IMR-90 (cell line): Measurements from ENCODE around the gene SMYD2. TPM values are rescaled to one million over a fixed set of nuclear protein-coding genes. Genes with fewer than 3 reads are reported as not detected.

Experiments
- ATAC-seq: fragments of 200-7000 bp; cut with Tn5 transposase; 2 replicates; pipeline ENCODE4 v1.9.1; 2020; ENCODE audit warnings: low read depth, mild to moderate bottlenecking, moderate library complexity
- BruUV-seq: library from RNA; stranded (reverse); fragments of 400-500 nt; replicated peaks from 2 replicates; lab custom pipeline; 2021; lab: Mats Ljungman, UMichigan
- CTCF ChIA-PET: fragments of 300-600 bp; formaldehyde crosslinking; extraction: SDS; loops from one replicate; lab custom pipeline; 2021; ENCODE audit warnings: antibody characterized with exemption; lab: Yijun Ruan, JAX
- POLR2A ChIA-PET: fragments of 300-600 bp; sonication (Branson Sonifier 250); formaldehyde crosslinking; loops from one replicate; lab custom pipeline; 2022; ENCODE audit warnings: antibody characterized with exemption; ENCODE audit not compliant: unreplicated experiment; lab: Charles Lee
- DNase-seq: peaks from one replicate; pipeline ENCODE4 v3.0.0; 2013
- H2AFZ ChIP-seq: replicated peaks from 2 replicates; pipeline ENCODE3; 2013; ENCODE audit warnings: low read length, mild to moderate bottlenecking; ENCODE audit not compliant: poor library complexity
- H2AK5ac ChIP-seq: 2 replicates; pipeline ENCODE4 v1.6.1; 2013; ENCODE audit warnings: low read depth, low read length, inconsistent platforms
- H2AK9ac ChIP-seq: replicated peaks from 2 replicates; pipeline ENCODE3; 2013; ENCODE audit warnings: mild to moderate bottlenecking, low read depth, low read length, moderate library complexity; ENCODE audit not compliant: poor library complexity
- H2BK120ac ChIP-seq: 2 replicates; pipeline ENCODE4 v1.6.1; 2013; ENCODE audit warnings: low read depth, low read length, inconsistent platforms
- H2BK15ac ChIP-seq: 3 replicates; pipeline ENCODE4 v1.6.1; 2013; ENCODE audit warnings: low read depth, low read length, inconsistent platforms
- H2BK20ac ChIP-seq: 2 replicates; pipeline ENCODE4 v1.6.1; 2013; ENCODE audit warnings: low read depth, mild to moderate bottlenecking, inconsistent platforms, low read length, moderate library complexity
- H2BK5ac ChIP-seq: 2 replicates; pipeline ENCODE4 v1.6.1; 2013; ENCODE audit warnings: mild to moderate bottlenecking, low read depth, low read length, inconsistent platforms; ENCODE audit not compliant: poor library complexity, severe bottlenecking
- H3K14ac ChIP-seq: replicated peaks from 2 replicates; pipeline ENCODE4 v1.6.1; 2013; ENCODE audit warnings: low read depth, low read length, inconsistent platforms
- H3K18ac ChIP-seq: 2 replicates; pipeline ENCODE4 v1.6.1; 2013; ENCODE audit warnings: low read depth, low read length, control low read depth
- H3K23ac ChIP-seq: 2 replicates; pipeline ENCODE4 v1.6.1; 2013; ENCODE audit warnings: low read depth, low read length, inconsistent platforms
- H3K27ac ChIP-seq: 2 replicates; pipeline ENCODE4 v1.5.1; 2013; ENCODE audit warnings: mild to moderate bottlenecking, control low read depth, low read length; ENCODE audit not compliant: insufficient read depth
- H3K27me3 ChIP-seq: 2 replicates; pipeline ENCODE4 v1.6.1; 2013; ENCODE audit warnings: low read length; ENCODE audit not compliant: control insufficient read depth, insufficient read depth
- H3K36me3 ChIP-seq: 2 replicates; pipeline ENCODE4 v1.6.1; 2013; ENCODE audit warnings: low read length, mixed read lengths; ENCODE audit not compliant: control insufficient read depth, insufficient read depth
- H3K4ac ChIP-seq: 2 replicates; pipeline ENCODE4 v1.6.1; 2013; ENCODE audit warnings: low read depth, low read length, inconsistent platforms
- H3K4me1 ChIP-seq: 2 replicates; pipeline ENCODE4 v1.6.1; 2013; ENCODE audit warnings: low read length, mixed read lengths; ENCODE audit not compliant: control insufficient read depth, insufficient read depth
- H3K4me2 ChIP-seq: 2 replicates; pipeline ENCODE4 v1.6.1; 2013; ENCODE audit warnings: low read depth, mild to moderate bottlenecking, control low read depth, low read length, moderate library complexity
- H3K4me3 ChIP-seq: 2 replicates; pipeline ENCODE4 v1.5.1; 2013; ENCODE audit warnings: low read depth, mild to moderate bottlenecking, control low read depth, low read length, moderate library complexity; ENCODE audit not compliant: insufficient read depth
- H3K56ac ChIP-seq: 2 replicates; pipeline ENCODE4 v1.6.1; 2013; ENCODE audit warnings: low read length, inconsistent platforms; ENCODE audit not compliant: insufficient read depth; ENCODE audit errors: extremely low read depth
- H3K79me1 ChIP-seq, 2 experiments: 2 replicates each; pipeline ENCODE4 v1.6.1; 2013; ENCODE audit warnings: low read length in 2 of 2, inconsistent platforms in 1 of 2, low read depth in 1 of 2
- H3K9ac ChIP-seq: 2 replicates; pipeline ENCODE4 v1.6.1; 2013; ENCODE audit warnings: low read depth, low read length, control low read depth
- H3K9me1 ChIP-seq: 2 replicates; pipeline ENCODE4 v1.6.1; 2013; ENCODE audit warnings: low read length, inconsistent platforms; ENCODE audit not compliant: insufficient read depth
- H3K9me3 ChIP-seq: 2 replicates; pipeline ENCODE4 v1.6.1; 2013; ENCODE audit warnings: low read length; ENCODE audit not compliant: control insufficient read depth, insufficient read depth
- H4K20me1 ChIP-seq: 2 replicates; pipeline ENCODE4 v1.6.1; 2013; ENCODE audit warnings: low read length, inconsistent platforms; ENCODE audit not compliant: insufficient read depth
- H4K5ac ChIP-seq: 2 replicates; pipeline ENCODE4 v1.6.1; 2013; ENCODE audit warnings: mild to moderate bottlenecking, low read depth, low read length, control low read depth
- H4K8ac ChIP-seq, 2 experiments: 2 replicates each; pipeline ENCODE4 v1.6.1; 2013; ENCODE audit warnings: low read depth in 2 of 2, low read length in 2 of 2, control low read depth in 1 of 2, inconsistent platforms in 1 of 2
- H4K91ac ChIP-seq: 2 replicates; pipeline ENCODE4 v1.6.1; 2013; ENCODE audit warnings: low read depth, low read length, inconsistent platforms; ENCODE audit not compliant: insufficient read depth
- BHLHE40 ChIP-seq: fragments of 150-350 bp; IDR thresholded peaks from 2 replicates; pipeline ENCODE4 v1.6.1; 2016; ENCODE audit warnings: mild to moderate bottlenecking, low read depth, low read length
- CEBPB ChIP-seq: IDR thresholded peaks from 2 replicates; pipeline ENCODE4 v1.6.1; 2012; ENCODE audit warnings: low read depth, low read length, improper control_type of control experiment
- CHD1 ChIP-seq: IDR thresholded peaks from 2 replicates; pipeline ENCODE4 v1.6.1; 2012; ENCODE audit warnings: low read depth, low read length, improper control_type of control experiment
- FOS ChIP-seq: fragments of 150-350 bp; IDR thresholded peaks from 2 replicates; pipeline ENCODE4 v1.6.1; 2016; ENCODE audit warnings: low read depth, low read length
- MAFK ChIP-seq: IDR thresholded peaks from 2 replicates; pipeline ENCODE4 v1.6.1; 2012; ENCODE audit warnings: low read depth, low read length, improper control_type of control experiment
- MAZ ChIP-seq: IDR thresholded peaks from 2 replicates; pipeline ENCODE4 v1.6.1; 2012; ENCODE audit warnings: low read depth, mild to moderate bottlenecking, low read length, improper control_type of control experiment, moderate library complexity, borderline replicate concordance
- MXI1 ChIP-seq: IDR thresholded peaks from 2 replicates; pipeline ENCODE4 v1.6.1; 2012; ENCODE audit warnings: low read depth, mild to moderate bottlenecking, low read length, moderate library complexity, borderline replicate concordance
- NFE2L2 ChIP-seq: fragments of 150-350 bp; IDR thresholded peaks from 2 replicates; pipeline ENCODE4 v1.6.1; 2016; ENCODE audit warnings: low read depth, mild to moderate bottlenecking, low read length
- POLR2A ChIP-seq: IDR thresholded peaks from 2 replicates; pipeline ENCODE4 v1.6.1; 2012; ENCODE audit warnings: mild to moderate bottlenecking, low read depth, low read length
- RAD21 ChIP-seq: IDR thresholded peaks from 2 replicates; pipeline ENCODE4 v1.6.1; 2012; ENCODE audit warnings: low read length, improper control_type of control experiment
- RCOR1 ChIP-seq: IDR thresholded peaks from 2 replicates; pipeline ENCODE4 v1.6.1; 2012; ENCODE audit warnings: mild to moderate bottlenecking, low read length, improper control_type of control experiment; ENCODE audit not compliant: insufficient replicate concordance
- RFX5 ChIP-seq: IDR thresholded peaks from 2 replicates; pipeline ENCODE4 v1.8.0; 2012; ENCODE audit warnings: low read depth, mild to moderate bottlenecking, low read length, moderate library complexity
- SMC3 ChIP-seq: fragments of 150-350 bp; IDR thresholded peaks from 2 replicates; pipeline ENCODE4 v1.6.1; 2016; ENCODE audit warnings: low read depth, mild to moderate bottlenecking, antibody characterized with exemption, low read length, moderate library complexity
- WGBS, 2 experiments: methylation state at CpG; one replicate each; pipeline versions ENCODE4 v1.1.5 to v1.1.7; 2013; ENCODE audit warnings: missing lambda C conversion rate in 2 of 2; ENCODE audit not compliant: insufficient read length in 1 of 2; ENCODE audit errors: extremely low coverage in 2 of 2; 5-methylcytosine and 5-hydroxymethylcytosine counted together
- dilution Hi-C: fragments of 300-500 bp; cut with HindIII; formaldehyde crosslinking; loops from one replicate; pipeline ENCODE4 v1.14.3; 2018; ENCODE audit warnings: low sequenced_read_pairs; ENCODE audit not compliant: unreplicated experiment
- in situ Hi-C: fragments of 300-500 bp; cut with MboI; formaldehyde crosslinking; loops from 3 replicates; pipeline ENCODE4 v1.14.3; 2019; ENCODE audit warnings: low sequenced_read_pairs, inconsistent platforms, mixed read lengths
- intact Hi-C: fragments of 100-400 bp; cut with micrococcal nuclease; formaldehyde crosslinking; loops from 2 replicates; pipeline ENCODE4 v1.10.0; 2022
- polyA plus RNA-seq, 3 experiments: library from polyadenylated mRNA; depleted of rRNA; stranded (reverse); fragments of >200 nt; gene quantifications; 2 replicates each; pipeline ENCODE4 v1.2.3, GENCODE V29; 2012; ENCODE audit warnings: low replicate concordance in 1 of 3
- total RNA-seq: library from RNA; depleted of rRNA; stranded (reverse); fragments of >200 nt; gene quantifications from 2 replicates; pipeline ENCODE4 v1.2.3, GENCODE V29; 2012
- TF ChIP-seq, protein P1 (sequence below): fragments of 150-350 bp; IDR thresholded peaks from 2 replicates; pipeline ENCODE4 v1.6.1; 2017; ENCODE audit warnings: mild to moderate bottlenecking, antibody characterized with exemption, low read length, low read depth
- TF ChIP-seq, protein P2 (sequence below): fragments of 150-350 bp; IDR thresholded peaks from 2 replicates; pipeline ENCODE4 v1.6.1; 2016; ENCODE audit warnings: low read depth, mild to moderate bottlenecking, low read length, moderate library complexity, borderline replicate concordance
- TF ChIP-seq, protein P3 (sequence below): conservative IDR thresholded peaks from 2 replicates; pipeline ENCODE4 v1.5.1; 2012; ENCODE audit warnings: mild to moderate bottlenecking, low read depth, low read length, improper control_type of control experiment

SMYD2 gene
- total and polyA plus RNA-seq, 2 of the 4 experiments (the other 2 are of a cell fraction) = 32.7 to 61.7 TPM

DNA sequence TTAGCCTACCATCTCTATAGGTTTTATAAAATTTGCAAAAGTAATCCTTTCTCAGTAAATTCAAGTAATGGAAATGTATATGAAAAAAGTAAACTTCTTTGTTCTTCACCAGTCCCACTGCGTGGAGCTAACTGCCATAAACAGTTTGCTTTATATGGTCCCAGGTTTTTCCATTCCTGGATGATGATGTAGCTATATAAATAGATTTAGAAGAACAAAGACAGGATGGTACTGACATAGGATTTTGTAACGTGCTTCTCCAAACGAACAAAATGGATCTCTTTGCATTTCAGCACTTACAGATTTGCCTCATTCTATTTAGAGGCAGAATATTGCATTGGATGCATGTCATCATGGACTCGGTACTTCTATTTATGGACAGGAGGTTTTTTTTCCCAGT lies 57.3 kb downstream of the SMYD2 start:
- Histone ChIP-seq H3K27ac (no peak overlapping the region), H4K91ac (no peak overlapping the region), H3K27me3 (no peaks in the 10 kb centered on the region), H3K18ac (no peak overlapping the region), H2BK15ac (no peak overlapping the region), H3K4ac (no peak overlapping the region), H3K9me1 (peaks cover 12% of the 10 kb centered on the region), H4K5ac (no peak overlapping the region), H2AFZ (no peak overlapping the region), H2BK20ac (no peak overlapping the region), H3K56ac (no peak overlapping the region), H2BK120ac (no peak overlapping the region), H2AK9ac (no peak overlapping the region), H3K4me3 (no peak overlapping the region), H3K4me1 (peaks cover 11% of the 10 kb centered on the region), H2BK5ac (no peak overlapping the region), H4K8ac (no peak overlapping the region; a peak in 1 of 4 replicates), H3K9ac (no peak overlapping the region), H3K79me1 (peaks cover 0 to 22% of the 10 kb centered on the region in 2 experiments; a peak in 2 of 4 replicates), H3K14ac (no peak overlapping the region), H2AK5ac (no peak overlapping the region), H3K23ac (no peak overlapping the region), H3K36me3 (peaks cover 10% of the 10 kb centered on the region), H3K4me2 (no peak overlapping the region), H3K9me3 (no peaks in the 10 kb centered on the region), H4K20me1 (no peaks in the 10 kb centered on the region)
- ATAC-seq (no peak), DNase-seq (peak; percentile 32)
- WGBS, 2 experiments = no CpG with 5 or more reads among the region's 4 CpGs
- in situ Hi-C loops = no loop called here
- no TSS peak for BruUV-seq
- intact Hi-C loops = loop anchor here (10.0 kb wide), 2 partner anchors 217 to 807 kb away; partner anchors contain the start of gene PTPN14
- CTCF ChIA-PET = no interaction called here
- TF ChIP-seq POLR2A (no peak), MAFK (no peak), RAD21 (no peak), NFE2L2 (no peak), FOS (no peak), MXI1 (no peak), CEBPB (no peak), MAZ (no peak), RFX5 (no peak), RCOR1 (no peak), SMC3 (no peak), BHLHE40 (no peak), CHD1 (no peak)
- TF ChIP-seq, protein P1, sequence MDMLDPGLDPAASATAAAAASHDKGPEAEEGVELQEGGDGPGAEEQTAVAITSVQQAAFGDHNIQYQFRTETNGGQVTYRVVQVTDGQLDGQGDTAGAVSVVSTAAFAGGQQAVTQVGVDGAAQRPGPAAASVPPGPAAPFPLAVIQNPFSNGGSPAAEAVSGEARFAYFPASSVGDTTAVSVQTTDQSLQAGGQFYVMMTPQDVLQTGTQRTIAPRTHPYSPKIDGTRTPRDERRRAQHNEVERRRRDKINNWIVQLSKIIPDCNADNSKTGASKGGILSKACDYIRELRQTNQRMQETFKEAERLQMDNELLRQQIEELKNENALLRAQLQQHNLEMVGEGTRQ = no peak
- TF ChIP-seq, protein P2, sequence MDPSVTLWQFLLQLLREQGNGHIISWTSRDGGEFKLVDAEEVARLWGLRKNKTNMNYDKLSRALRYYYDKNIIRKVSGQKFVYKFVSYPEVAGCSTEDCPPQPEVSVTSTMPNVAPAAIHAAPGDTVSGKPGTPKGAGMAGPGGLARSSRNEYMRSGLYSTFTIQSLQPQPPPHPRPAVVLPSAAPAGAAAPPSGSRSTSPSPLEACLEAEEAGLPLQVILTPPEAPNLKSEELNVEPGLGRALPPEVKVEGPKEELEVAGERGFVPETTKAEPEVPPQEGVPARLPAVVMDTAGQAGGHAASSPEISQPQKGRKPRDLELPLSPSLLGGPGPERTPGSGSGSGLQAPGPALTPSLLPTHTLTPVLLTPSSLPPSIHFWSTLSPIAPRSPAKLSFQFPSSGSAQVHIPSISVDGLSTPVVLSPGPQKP = no peak
- TF ChIP-seq, protein P3, sequence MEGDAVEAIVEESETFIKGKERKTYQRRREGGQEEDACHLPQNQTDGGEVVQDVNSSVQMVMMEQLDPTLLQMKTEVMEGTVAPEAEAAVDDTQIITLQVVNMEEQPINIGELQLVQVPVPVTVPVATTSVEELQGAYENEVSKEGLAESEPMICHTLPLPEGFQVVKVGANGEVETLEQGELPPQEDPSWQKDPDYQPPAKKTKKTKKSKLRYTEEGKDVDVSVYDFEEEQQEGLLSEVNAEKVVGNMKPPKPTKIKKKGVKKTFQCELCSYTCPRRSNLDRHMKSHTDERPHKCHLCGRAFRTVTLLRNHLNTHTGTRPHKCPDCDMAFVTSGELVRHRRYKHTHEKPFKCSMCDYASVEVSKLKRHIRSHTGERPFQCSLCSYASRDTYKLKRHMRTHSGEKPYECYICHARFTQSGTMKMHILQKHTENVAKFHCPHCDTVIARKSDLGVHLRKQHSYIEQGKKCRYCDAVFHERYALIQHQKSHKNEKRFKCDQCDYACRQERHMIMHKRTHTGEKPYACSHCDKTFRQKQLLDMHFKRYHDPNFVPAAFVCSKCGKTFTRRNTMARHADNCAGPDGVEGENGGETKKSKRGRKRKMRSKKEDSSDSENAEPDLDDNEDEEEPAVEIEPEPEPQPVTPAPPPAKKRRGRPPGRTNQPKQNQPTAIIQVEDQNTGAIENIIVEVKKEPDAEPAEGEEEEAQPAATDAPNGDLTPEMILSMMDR = no peak
- dilution Hi-C loops = no loop called here
- POLR2A ChIA-PET = no interaction called here
